ENCODE measurements around the gene F2RL1.

GRCh38 chr5:76874088-76874581, 55.3 kb downstream of the F2RL1 start:
- TF ChIP-seq POLR2AphosphoS5 (IDR thresholded peaks at IDR 0.05; ENCODE audit: low read depth, low read length) = no peak
- TF ChIP-seq REST (IDR thresholded peaks at IDR 0.05; ENCODE audit: insufficient read depth in 1 of 2, low read depth in 2 of 2, low read length in 2 of 2) = no peak
- no peak for TF ChIP-seq SIN3A (IDR thresholded peaks at IDR 0.05; ENCODE audit: borderline replicate concordance, insufficient read depth, low read length)
- TF ChIP-seq TAF1 (IDR thresholded peaks at IDR 0.05; ENCODE audit: borderline replicate concordance, insufficient read depth, low read length) = no peak
- no peak for TF ChIP-seq FOXP2 (optimal IDR thresholded peaks at IDR 0.05; ENCODE audit: borderline replicate concordance, extremely low read depth, extremely low read length, insufficient read depth)
